Right renal pelvis (tissue), 4 donors: ENCODE results near the gene TYMS. TPM values are rescaled to one million over a fixed set of nuclear protein-coding genes. Genes with fewer than 3 reads are reported as not detected.

Source experiments
- DNase-seq, 4 donors: peaks; one replicate each; pipeline ENCODE4 v3.0.0-alpha.2; 2013; ENCODE audit warnings: low read depth in 4 of 4, low spot score in 3 of 4, missing footprints in 1 of 4
- polyA plus RNA-seq, 4 donors: library from polyadenylated mRNA; unstranded; fragments of 120-200 nt; gene quantifications; one replicate each; pipeline ENCODE4 v1.2.1, GENCODE V29; 2013; ENCODE audit not compliant: insufficient read length in 4 of 4

Gene TYMS
- polyA plus RNA-seq, 4 donors, result 116 to 126 (median 119) TPM

- DNase-seq, result no peak
Observed at GRCh38 chr18:710418-711300, 53.2 kb downstream of the TYMS start.

- peak in 2 of 4 donors; percentile 8 to 17 for DNase-seq
Observed at GRCh38 chr18:711310-711656, 53.8 kb downstream of the TYMS start.

DNA sequence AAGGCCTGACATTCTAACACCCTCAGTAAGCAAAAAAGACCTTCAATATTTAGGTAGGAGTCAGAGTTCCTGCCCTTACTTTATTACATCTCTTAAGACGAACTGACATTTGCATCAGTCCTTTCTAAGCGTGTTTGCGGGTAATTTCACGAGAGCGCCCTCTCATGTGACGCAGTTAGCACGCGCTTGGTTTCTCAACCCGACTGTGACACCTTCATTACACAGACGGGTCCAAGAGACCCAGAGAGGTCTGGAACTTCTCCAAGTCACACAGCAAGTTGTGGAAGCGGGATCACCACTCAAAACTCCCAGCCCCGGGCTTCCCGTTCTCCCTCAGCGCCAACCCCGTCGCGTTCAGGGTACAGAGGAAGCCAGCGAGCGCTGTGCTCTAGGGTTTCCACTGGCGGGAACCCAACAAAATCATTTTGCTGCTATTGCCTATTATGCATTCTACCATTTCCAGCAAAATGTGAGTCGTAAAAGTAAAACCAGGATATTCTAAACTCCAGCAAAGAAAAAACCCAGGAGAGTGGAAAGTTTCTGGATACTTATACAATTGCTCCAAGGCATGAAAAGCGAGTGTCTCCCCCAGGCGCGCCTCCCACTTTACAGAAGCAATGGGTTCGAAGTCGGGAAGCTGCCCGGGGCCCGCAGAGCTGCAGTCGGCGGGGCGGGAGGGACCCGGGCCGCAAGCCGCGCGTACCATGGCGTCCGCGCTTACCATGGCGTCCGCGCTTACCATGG is 54.4 kb downstream of the TYMS start:
- DNase-seq, result peak; percentile 34 to 61 (median 58)

DNA sequence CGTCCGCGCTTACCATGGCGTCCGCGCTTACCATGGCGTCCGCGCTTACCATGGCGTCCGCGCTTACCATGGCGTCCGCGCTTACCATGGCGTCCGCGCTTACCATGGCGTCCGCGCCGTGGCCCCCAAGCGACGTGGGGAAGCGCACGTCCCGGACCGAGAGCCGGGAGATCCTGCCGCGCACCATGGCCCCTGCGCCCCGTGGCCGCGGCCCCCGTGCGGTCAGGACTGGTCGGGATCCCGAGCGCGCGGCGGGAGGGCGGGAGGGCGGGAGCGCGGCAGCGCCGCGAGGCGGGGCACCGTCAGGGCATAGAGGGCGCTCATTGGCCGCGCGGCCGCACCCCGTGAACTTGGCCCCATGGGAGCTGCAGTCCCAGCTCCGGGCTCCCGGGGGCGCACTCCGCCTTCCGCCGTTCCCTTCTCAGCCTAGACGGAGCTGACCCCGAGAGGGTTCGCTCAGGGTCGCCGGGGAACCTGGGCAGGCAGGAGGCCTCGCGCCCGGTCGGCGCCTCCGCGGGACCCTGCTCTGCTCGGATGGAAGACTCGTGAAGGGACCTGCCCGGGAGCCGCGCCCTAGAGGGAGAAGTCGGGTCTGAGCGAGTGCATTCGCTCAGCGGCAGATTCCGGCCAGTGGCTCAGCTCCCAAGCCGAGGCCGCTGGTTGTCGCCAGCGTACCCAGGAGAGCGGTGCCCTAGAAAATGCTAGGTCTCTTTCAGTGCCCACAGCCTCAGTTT is 55.1 kb downstream of the TYMS start, which contains the start of gene ENOSF1:
Gene ENOSF1 (minus strand): TSS at position 230 of the 734 bp plus-strand sequence. CDS start 43 bp downstream, at position 187.
- DNase-seq, result peak; percentile 49 to 70 (median 67)

GRCh38 chr18:713135-713490 is 55.7 kb downstream of the TYMS start:
- no peak for DNase-seq

DNA sequence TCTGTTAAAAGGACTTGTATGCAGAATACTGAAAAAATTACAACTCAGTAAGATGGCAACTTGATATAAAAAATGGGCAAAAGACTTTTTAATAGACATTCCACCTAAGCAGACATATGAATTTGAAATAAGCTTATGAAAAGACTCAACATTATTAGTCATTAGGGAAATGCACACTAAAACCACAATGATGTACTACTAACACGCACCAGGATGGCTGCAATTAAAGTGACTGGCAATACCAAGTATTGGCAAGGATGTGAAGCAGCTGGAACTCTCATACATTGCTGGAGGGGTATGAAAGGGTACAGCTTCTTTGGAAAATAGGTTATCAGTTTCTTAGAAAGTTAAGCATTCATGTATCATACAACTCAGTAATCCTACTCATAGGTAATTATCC is 58.2 kb downstream of the TYMS start:
- no peak for DNase-seq

- no peak for DNase-seq
Observed at GRCh38 chr18:717003-717402, 59.5 kb downstream of the TYMS start.

Other genes with a start within 250 kb of the TYMS start
- gene COLEC12, start 157.0 kb upstream of the TYMS start, polyA plus RNA-seq, result 10 to 100 TPM; 28.0 to 32.7 (median 29.1) TPM
- gene CETN1, start 77.3 kb upstream of the TYMS start, polyA plus RNA-seq, result not detected
- 10 to 100 TPM in 3 of 4 donors, 1 to 10 TPM in 1; 6.2 to 18.3 (median 14.9) TPM for gene CLUL1, start 60.7 kb upstream of the TYMS start, polyA plus RNA-seq
- 100 to 1,000 TPM in 1 of 4 donors, 10 to 100 TPM in 3; 68.5 to 101 (median 75.7) TPM for gene ENOSF1, start 55.0 kb downstream of the TYMS start, polyA plus RNA-seq
- 10 to 100 TPM; 65.4 to 83.7 (median 80.5) TPM for gene YES1, start 154.6 kb downstream of the TYMS start, polyA plus RNA-seq
- under 1 TPM; 0.08 to 0.40 (median 0.24) TPM for gene ADCYAP1, start 247.2 kb downstream of the TYMS start, polyA plus RNA-seq